B cell (primary cell): Measurements from ENCODE around the gene TBCA. TPM values are rescaled to one million over a fixed set of nuclear protein-coding genes. Genes with fewer than 3 reads are reported as not detected.

Experiments used
- ATAC-seq: fragments of 200-7000 bp; cut with Tn5 transposase; one replicate; pipeline ENCODE4 v1.10.0; 2021; ENCODE audit warnings: low read depth, mild to moderate bottlenecking, moderate number of reproducible peaks, moderate library complexity
- CTCF ChIA-PET: fragments of 350-600 bp; sonication (Branson Sonifier 250); formaldehyde crosslinking; loops from one replicate; lab custom pipeline; 2021; ENCODE audit warnings: antibody characterized with exemption, inconsistent platforms; lab: Charles Lee
- POLR2A ChIA-PET: fragments of 350-600 bp; sonication (Branson Sonifier 250); formaldehyde crosslinking; loops from one replicate; lab custom pipeline; 2021; ENCODE audit warnings: antibody characterized with exemption; lab: Charles Lee
- DNase-seq: peaks from one replicate; pipeline ENCODE4 v3.0.0; 2013
- H2AFZ ChIP-seq: 2 replicates; pipeline ENCODE4 v1.6.1; 2012; ENCODE audit warnings: mild to moderate bottlenecking, low read depth, low read length; ENCODE audit not compliant: insufficient read depth, poor library complexity, severe bottlenecking
- H3K27ac ChIP-seq, 2 donors: 1 replicate in 1 of 2; 2 replicates in 1 of 2; pipeline ENCODE4 v1.5.1; 2012 to 2013; ENCODE audit warnings: low read length in 2 of 2, mild to moderate bottlenecking in 2 of 2, moderate library complexity in 1 of 2
- H3K27me3 ChIP-seq, 4 experiments: fragments of 200-600 bp in 1 of 4; sonication (generic) in 1 of 4; replicated peaks in 1 of 4; 1 replicate in 2 of 4; 2 replicates in 2 of 4; pipeline versions ENCODE4 v1.6.1 to v1.7.0; 2013 to 2016; ENCODE audit warnings: low read length in 3 of 4, mild to moderate bottlenecking in 2 of 4, mixed read lengths in 1 of 4, moderate library complexity in 1 of 4; ENCODE audit not compliant: insufficient read depth in 4 of 4, control insufficient read depth in 3 of 4; ENCODE audit errors: control extremely low read depth in 1 of 4
- H3K36me3 ChIP-seq, 2 experiments: replicated peaks in 1 of 2; 1 replicate in 1 of 2; 2 replicates in 1 of 2; pipeline versions ENCODE4 v1.6.1 to v1.7.1; 2013; ENCODE audit warnings: low read length in 1 of 2; ENCODE audit not compliant: insufficient read depth in 2 of 2, control insufficient read depth in 1 of 2; ENCODE audit errors: control extremely low read depth in 1 of 2, extremely low read depth in 1 of 2
- H3K4me1 ChIP-seq, 2 donors: fragments of 200-600 bp in 1 of 2; sonication (generic) in 1 of 2; 1 replicate in 1 of 2; 2 replicates in 1 of 2; pipeline versions ENCODE4 v1.5.1 to v1.6.1; 2013 to 2017; ENCODE audit warnings: low read length in 2 of 2; ENCODE audit not compliant: control insufficient read depth in 2 of 2, insufficient read depth in 2 of 2
- H3K4me2 ChIP-seq: replicated peaks from 2 replicates; pipeline ENCODE3; 2012; ENCODE audit warnings: mild to moderate bottlenecking, low read depth, low read length; ENCODE audit not compliant: poor library complexity, severe bottlenecking
- H3K4me3 ChIP-seq, 5 experiments: fragments of 200-600 bp in 1 of 5; sonication (generic) in 1 of 5; 1 replicate in 3 of 5; 2 replicates in 2 of 5; pipeline versions ENCODE4 v1.5.1 to v1.7.0; 2011 to 2016; ENCODE audit warnings: low read length in 4 of 5, mild to moderate bottlenecking in 4 of 5, low read depth in 2 of 5, control low read depth in 1 of 5, moderate library complexity in 1 of 5; ENCODE audit not compliant: insufficient read depth in 1 of 5; ENCODE audit errors: control extremely low read depth in 1 of 5, extremely low read depth in 1 of 5
- H3K79me2 ChIP-seq: fragments of 200-600 bp; sonication (generic); one replicate; pipeline ENCODE4 v1.6.0; 2016; ENCODE audit warnings: low read length; ENCODE audit not compliant: control insufficient read depth, insufficient read depth
- H3K9ac ChIP-seq: fragments of 200-600 bp; sonication (generic); 2 replicates; pipeline ENCODE4 v1.6.1; 2017; ENCODE audit warnings: mild to moderate bottlenecking, low read length, moderate library complexity
- H3K9me3 ChIP-seq, 3 donors: one replicate each; pipeline versions ENCODE4 v1.6.1 to v1.7.1; 2013; ENCODE audit warnings: low read length in 2 of 3; ENCODE audit not compliant: control insufficient read depth in 2 of 3, insufficient read depth in 1 of 3; ENCODE audit errors: control extremely low read depth in 1 of 3
- H4K20me1 ChIP-seq: 2 replicates; pipeline ENCODE4 v1.6.0; 2012; ENCODE audit warnings: mild to moderate bottlenecking, low read length; ENCODE audit not compliant: insufficient read depth, control insufficient read depth, poor library complexity, severe bottlenecking
- H3K27ac Mint-ChIP-seq: one replicate; pipeline ENCODE4 v1.8.0; 2021; ENCODE audit warnings: mixed read lengths
- H3K27me3 Mint-ChIP-seq: one replicate; pipeline ENCODE4 v1.8.0; 2021; ENCODE audit warnings: mixed read lengths
- H3K4me1 Mint-ChIP-seq: one replicate; pipeline ENCODE4 v1.8.0; 2021; ENCODE audit warnings: mixed read lengths
- H3K4me3 Mint-ChIP-seq: one replicate; pipeline ENCODE4 v1.8.0; 2021; ENCODE audit warnings: mixed read lengths
- H3K9me3 Mint-ChIP-seq: one replicate; pipeline ENCODE4 v1.8.0; 2022; ENCODE audit warnings: mixed read lengths; ENCODE audit not compliant: insufficient read depth
- EZH2 ChIP-seq: IDR thresholded peaks from 2 replicates; pipeline ENCODE4 v1.6.1; 2012; ENCODE audit warnings: borderline replicate concordance, low read depth, mild to moderate bottlenecking, moderate library complexity, low read length; ENCODE audit not compliant: insufficient read depth, poor library complexity, severe bottlenecking
- WGBS: methylation state at CpG from one replicate; pipeline ENCODE4 v1.1.5; 2013; ENCODE audit warnings: missing lambda C conversion rate; ENCODE audit not compliant: insufficient coverage; 5-methylcytosine and 5-hydroxymethylcytosine counted together
- intact Hi-C: fragments of 100-400 bp; cut with micrococcal nuclease; formaldehyde crosslinking; loops from one replicate; pipeline ENCODE4 v1.10.0; 2022
- polyA plus RNA-seq: library from polyadenylated mRNA; depleted of rRNA; stranded (reverse); fragments of >200 nt; gene quantifications from 2 replicates; pipeline ENCODE4 v1.2.3, GENCODE V29; 2012
- total RNA-seq, 2 donors: library from RNA; stranded (reverse); fragments of 120-200 nt in 1 of 2; gene quantifications; 1 replicate in 1 of 2; 2 replicates in 1 of 2; pipeline versions ENCODE4 v1.2.3 to v1.2.4, GENCODE V29; 2013 to 2022
- TF ChIP-seq, protein P1 (sequence below): fragments of 200-600 bp; IDR thresholded peaks from one replicate; pipeline ENCODE4 v1.8.0; 2022; ENCODE audit warnings: antibody characterized with exemption, mild to moderate bottlenecking

Gene TBCA
- total and polyA plus RNA-seq, 2 donors (not counting 1 experiment from before 2014, with no cell fraction given): 22.3 to 110 TPM

DNA sequence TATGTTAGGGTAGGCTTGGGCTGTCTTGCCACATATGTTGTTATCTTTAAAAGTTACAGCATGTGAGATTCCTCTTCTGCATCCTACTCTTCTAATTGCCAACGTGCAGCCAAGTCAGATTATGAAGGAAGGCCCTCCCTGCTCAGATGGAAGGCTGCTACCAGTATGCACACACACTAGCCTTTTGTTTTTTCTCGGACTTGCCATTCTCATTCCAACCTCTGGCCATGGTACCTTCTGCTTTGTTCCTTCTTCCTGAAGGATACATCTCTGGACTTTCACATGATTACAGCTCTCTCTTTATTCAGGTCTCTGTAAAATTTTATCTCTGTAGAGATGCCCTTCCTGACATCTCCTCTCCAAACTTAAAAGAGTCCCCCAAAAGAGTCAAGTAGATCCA lies 124.8 kb downstream of the TBCA start:
- H3K4me2 ChIP-seq: no peak overlapping the region
- peaks cover 0 to 2% (median 1%) of the 10 kb centered on the region in 3 donors for H3K9me3 ChIP-seq
- no peaks in the 10 kb centered on the region for H3K4me1 Mint-ChIP-seq
- H2AFZ ChIP-seq: no peak overlapping the region
- TF ChIP-seq EZH2: no peak
- TF ChIP-seq, protein P1, sequence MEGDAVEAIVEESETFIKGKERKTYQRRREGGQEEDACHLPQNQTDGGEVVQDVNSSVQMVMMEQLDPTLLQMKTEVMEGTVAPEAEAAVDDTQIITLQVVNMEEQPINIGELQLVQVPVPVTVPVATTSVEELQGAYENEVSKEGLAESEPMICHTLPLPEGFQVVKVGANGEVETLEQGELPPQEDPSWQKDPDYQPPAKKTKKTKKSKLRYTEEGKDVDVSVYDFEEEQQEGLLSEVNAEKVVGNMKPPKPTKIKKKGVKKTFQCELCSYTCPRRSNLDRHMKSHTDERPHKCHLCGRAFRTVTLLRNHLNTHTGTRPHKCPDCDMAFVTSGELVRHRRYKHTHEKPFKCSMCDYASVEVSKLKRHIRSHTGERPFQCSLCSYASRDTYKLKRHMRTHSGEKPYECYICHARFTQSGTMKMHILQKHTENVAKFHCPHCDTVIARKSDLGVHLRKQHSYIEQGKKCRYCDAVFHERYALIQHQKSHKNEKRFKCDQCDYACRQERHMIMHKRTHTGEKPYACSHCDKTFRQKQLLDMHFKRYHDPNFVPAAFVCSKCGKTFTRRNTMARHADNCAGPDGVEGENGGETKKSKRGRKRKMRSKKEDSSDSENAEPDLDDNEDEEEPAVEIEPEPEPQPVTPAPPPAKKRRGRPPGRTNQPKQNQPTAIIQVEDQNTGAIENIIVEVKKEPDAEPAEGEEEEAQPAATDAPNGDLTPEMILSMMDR: no peak
- H3K4me3 Mint-ChIP-seq: no peak overlapping the region
- 100% methylated on average over 1 of the region's 2 CpGs for WGBS
- ChIA-PET POLR2A (no interaction called here), CTCF (no interaction called here)
- no peaks in the 10 kb centered on the region for H4K20me1 ChIP-seq
- H3K27me3 Mint-ChIP-seq: peaks cover 66% of the 10 kb centered on the region
- H3K9ac ChIP-seq: no peak overlapping the region
- no peaks in the 10 kb centered on the region for H3K36me3 ChIP-seq
- H3K9me3 Mint-ChIP-seq: no peaks in the 10 kb centered on the region
- peaks cover 2 to 45% (median 16%) of the 10 kb centered on the region in 4 experiments for H3K27me3 ChIP-seq
- H3K27ac ChIP-seq: no peak overlapping the region
- DNase-seq: no peak
- H3K4me1 ChIP-seq: no peaks in the 10 kb centered on the region
- no peaks in the 10 kb centered on the region for H3K79me2 ChIP-seq
- ATAC-seq: no peak
- H3K27ac Mint-ChIP-seq: no peak overlapping the region
- H3K4me3 ChIP-seq: no peak overlapping the region
- intact Hi-C loops: no loop called here

DNA sequence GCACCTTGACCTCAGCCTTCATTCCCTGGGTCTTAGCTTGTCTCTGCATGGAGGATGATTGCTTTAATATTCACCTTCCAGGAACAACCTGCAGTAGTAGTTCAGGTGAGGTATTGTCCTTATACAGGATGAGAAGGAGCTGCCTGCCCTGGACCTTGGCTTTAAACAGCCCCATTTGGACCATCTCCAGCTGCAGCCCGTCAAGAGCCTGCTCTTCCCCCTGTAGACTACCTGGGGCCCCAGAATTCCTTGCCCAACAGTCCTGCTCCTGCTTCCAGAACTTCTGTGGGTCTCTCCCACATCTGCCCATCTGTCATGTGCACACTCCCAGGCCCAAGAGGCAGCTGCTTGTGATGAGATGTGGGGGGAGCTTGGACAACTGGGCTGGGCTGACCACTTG lies 125.5 kb downstream of the TBCA start:
- Histone ChIP-seq H3K4me3 (no peak overlapping the region), H3K79me2 (no peaks in the 10 kb centered on the region), H2AFZ (no peak overlapping the region), H4K20me1 (no peaks in the 10 kb centered on the region), H3K27ac (no peak overlapping the region), H3K9me3 (peaks cover 0 to 5% (median 1%) of the 10 kb centered on the region in 3 donors), H3K4me1 (peaks cover 2 to 4% of the 10 kb centered on the region in 2 donors), H3K27me3 (peaks cover 2 to 52% (median 21%) of the 10 kb centered on the region in 4 experiments), H3K36me3 (no peaks in the 10 kb centered on the region), H3K4me2 (no peak overlapping the region), H3K9ac (no peak overlapping the region)
- Mint-ChIP-seq H3K27ac (no peak overlapping the region), H3K9me3 (no peaks in the 10 kb centered on the region), H3K27me3 (peaks cover 69% of the 10 kb centered on the region), H3K4me3 (no peak overlapping the region), H3K4me1 (peaks cover 2% of the 10 kb centered on the region)
- intact Hi-C loops: no loop called here
- TF ChIP-seq, protein P1: no peak
- no peak for TF ChIP-seq EZH2
- ChIA-PET POLR2A (no interaction called here), CTCF (no interaction called here)
- 45% methylated on average over 1 of the region's 1 CpG for WGBS
- ATAC-seq (no peak), DNase-seq (no peak)
